ENCODE results near the gene DSTN. TPM values are rescaled to one million over a fixed set of nuclear protein-coding genes. Genes with fewer than 3 reads are reported as not detected.

The DSTN gene
- total RNA-seq, 1 experiment from 2014 or later = 560 TPM

DNA sequence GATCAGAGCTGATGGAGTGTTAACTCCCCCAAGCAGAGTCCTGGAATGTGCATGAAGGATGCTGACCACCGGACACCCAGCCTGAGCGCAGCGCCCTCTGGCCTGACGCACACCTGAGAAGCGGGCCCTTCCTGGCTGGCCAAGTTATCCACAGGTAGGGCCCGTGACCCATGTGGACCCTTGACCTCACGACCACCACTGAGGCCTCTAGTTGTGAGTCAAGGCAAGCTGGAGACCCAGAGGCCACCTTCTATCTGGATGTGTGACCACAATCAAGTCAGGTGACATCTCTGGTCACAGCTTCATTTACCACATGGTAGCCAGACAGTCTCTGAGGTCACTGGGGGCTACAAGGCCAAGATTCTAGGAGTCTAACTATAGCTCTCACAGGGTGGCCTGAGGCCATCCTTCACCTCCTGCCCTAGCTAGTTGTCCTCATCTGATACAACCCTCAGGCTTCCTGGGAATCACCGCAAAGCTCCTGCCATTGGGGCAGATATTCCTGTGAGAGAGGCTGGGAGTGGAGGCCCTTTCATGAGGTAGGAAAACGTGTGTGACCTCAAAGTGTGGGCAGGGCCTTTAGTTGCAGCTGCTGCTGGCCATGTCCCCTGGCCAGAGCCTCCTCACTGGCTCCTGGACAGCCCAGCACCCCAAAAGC lies 53.1 kb downstream of the DSTN start:
- DNase-seq (ENCODE audit: low spot score) = no peak

DNA sequence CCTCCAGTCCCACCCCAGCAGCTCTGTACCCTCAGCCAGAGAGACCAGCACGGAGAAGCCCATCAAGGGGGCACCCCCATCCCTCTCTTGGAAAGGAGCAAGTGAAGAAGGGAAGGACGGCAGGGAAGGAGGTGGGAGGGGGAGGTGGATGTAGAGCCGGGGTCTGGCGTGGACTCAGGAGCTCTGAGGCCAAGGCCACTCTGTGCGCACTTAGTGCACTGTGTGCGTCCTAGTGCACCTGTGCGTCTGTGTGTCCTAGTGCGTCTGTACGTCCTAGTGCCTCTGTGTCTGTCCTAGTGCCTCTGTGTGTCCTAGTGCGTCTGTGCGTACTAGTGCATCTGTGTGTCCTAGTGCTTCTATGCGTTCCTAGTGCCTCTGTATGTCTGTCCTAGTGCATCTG lies 54.2 kb downstream of the DSTN start:
- no peak for DNase-seq (ENCODE audit: low spot score)

DNA sequence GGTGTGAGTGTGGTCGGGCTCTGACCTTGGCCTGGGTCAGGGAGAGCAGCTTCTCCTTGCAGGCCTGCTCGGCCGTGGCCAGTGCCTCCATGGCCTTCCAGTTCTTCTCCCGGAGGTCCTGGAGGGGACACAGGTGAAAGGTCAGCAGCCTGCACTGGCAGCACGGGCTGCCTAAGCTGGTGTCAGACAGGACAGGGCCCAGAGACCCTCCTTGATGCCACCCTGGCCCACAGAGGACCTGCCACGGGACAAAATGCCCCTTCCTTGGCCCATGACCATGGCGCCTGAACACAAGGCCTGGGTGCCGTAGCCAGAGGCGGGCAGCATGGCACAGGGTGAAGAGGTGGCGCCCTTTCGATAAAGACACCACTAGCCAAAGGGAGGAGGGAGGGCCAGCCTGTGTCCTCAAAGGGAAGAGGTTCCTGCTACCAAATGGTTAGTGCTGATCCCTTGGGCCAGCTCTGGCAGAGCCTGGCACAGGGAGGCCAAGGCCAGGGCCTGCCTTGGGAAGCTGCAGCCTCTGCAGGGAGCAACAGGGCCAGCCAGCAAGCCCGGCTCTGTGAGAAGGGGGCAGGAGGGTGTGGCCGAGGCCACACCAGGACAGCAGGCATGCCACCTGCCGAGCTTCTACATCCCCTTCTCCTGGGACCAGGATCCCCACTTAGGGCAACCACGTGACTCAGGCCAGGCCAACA lies 54.8 kb downstream of the DSTN start:
- DNase-seq (ENCODE audit: low spot score) = no peak

DNA sequence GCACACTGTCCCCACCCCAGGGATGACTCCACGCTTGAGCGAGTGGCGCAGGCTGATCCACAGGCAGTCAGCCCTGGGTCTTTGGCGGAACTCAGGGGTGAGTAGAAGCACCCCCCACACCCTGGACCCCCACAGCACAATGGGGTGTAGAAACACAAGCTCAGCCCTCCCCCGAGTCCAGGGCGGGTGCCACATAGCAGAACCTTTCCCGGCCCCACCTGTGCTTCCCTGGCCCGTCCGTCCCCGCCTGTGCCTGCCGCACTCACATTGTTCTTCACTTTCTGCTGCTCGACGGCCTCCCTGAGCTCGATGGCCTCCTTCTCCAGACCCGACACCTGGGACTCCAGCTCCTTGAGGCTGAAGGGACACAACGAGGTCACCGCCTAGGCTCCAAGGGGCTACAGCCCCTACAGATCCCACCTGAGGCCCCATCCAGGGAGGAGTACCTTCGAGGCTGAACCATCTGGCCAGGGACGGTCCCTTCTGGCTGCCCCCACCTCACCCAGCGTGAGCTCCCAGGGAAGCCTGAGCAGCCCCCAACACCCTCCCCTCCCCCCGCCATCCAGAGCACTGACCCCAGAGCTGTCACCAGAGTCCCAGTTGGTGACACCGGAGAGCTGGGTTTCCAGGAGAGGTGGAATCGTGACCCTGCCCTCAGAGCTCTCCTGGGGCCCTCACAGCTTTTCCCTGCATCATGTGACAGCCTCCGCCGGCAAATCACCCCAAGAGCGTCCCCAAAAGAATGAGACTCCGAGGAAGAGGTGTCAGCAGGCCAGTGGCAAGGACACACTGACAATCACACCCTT lies 55.6 kb downstream of the DSTN start:
- no peak for DNase-seq (ENCODE audit: low spot score)

DNA sequence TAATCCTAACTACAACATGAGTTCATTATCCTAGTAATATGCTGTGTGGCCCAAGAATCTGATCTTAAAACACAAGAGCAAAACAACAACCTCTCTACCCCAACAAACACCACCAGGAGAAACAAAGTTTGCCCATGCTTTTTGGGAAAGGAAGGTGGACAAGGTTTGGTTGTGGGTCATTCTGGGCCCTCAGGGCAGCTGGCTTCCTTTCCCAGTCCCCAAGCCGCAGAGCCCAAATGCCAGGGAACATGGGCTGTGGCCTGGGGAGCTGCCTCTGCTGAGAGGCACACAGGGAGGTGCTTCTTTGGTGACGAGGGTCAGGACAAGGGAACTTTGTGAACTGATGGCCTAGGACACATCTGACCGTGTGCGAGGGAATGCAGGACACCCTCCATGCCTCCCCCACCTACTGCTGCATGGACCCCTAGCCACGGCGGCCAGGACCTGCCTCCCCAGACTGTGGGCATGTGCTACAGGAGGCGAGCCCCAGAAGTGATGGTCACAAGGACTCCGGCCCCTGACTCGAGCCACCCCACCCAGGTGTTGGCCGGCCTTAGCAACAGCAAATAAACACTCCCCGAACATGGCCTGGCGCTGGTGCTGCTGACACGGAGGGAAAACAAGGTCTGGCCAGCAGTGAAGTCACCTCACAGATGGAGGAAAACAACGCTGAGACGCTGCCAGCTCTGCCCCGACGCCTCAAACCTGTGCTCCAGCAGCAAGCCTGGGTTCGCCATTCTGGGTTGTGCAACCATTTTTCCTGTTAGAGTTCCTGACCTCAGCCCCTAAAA lies 56.5 kb downstream of the DSTN start:
- DNase-seq (ENCODE audit: low spot score) = no peak

DNA sequence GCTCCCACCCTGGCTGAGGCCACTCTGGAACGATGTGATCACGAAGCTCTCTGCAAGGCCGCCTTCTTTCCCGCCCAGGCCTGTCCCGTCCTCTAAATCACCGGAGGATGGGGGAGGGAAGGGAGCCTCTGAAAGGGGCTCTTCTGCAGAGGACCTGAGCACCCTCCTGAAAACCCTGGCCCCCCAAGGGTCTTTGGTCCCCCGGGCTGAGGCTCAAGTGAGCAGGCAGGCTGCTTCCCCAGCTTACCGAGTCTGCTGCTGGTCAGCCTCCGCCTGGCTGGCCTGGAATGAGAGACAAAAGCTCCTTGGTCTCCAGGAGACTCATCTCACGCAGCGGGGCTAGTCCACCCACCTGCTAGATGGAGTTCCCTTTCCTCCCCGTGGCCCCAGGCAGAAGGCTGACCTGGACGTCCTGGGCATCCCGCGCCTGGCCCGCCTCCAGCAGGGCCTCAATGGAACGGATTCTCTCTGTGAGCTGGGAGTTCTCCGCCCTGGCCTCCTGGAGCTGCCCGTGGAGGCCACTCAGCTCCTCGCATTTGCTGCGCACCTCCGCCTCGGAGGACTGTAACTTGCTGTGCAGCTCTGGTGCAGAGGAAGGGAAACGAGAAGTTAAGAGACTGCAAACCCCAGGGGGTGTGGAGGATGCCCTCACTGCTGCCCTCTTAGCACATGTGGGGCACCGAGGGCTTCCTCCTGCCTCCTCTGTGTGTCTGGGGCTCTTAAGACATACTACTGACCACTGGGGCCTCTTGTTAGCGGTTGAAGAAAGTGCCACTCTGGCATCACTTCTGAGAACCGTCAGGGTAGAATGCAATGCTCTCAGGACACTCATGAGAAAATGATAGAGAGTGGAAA lies 57.5 kb downstream of the DSTN start:
- no peak for DNase-seq (ENCODE audit: low spot score)

DNA sequence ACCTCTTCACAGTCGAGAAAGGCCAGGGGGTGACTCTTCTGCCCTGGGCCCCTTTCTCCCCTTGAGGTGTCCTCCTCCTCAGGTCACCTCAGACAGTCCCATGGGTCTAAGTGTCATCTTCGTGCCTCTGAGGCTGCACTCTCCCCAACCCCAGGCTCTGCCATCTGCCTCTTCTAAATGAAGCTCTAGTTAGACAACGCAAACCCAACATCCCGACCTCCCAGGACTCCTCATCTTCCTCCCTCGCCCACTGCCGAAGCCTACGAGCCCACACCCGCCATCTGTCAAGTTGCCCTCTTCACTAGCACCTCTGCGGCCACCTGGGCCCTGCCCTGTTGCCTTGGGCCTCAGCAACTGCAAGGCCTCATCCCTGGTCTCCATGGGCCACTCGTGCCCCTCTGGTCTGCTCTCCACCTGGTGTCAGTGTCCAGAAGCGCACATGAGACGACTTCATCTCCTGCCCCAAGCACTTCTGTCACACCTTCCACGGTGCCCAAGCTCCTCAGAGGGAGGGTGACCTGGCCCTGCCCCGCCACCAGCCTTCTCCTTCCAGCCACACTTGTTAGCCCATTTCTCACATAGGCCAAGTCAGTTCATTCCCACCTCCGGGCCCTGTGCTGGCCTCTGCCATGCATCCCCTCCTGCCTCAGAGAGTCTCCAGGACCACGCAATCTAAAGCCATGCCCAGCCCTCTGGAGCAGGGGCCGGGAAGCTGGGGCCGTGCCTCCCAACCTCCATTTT lies 58.4 kb downstream of the DSTN start:
- no peak for DNase-seq (ENCODE audit: low spot score)

DNA sequence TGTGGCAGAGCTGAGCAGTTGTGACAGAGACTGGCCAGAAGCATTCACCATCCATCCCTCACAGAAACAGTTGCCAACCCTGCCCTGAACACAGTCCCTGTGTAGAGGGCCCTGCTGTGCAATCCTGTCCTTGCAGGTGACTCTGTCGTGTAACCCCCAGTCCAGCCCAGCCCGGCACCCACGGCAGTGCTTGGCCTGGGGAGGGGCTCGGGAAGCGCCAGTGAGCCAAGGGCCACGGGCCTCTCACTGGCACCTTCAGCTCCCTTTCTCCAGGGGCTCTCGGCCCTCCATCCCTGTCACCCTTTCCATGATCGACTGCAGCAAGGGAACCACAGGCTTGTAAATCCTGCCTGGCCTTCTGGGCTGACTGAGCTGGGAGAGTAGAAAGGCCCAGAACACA lies 59.1 kb downstream of the DSTN start:
- DNase-seq (ENCODE audit: low spot score) = no peak

DNA sequence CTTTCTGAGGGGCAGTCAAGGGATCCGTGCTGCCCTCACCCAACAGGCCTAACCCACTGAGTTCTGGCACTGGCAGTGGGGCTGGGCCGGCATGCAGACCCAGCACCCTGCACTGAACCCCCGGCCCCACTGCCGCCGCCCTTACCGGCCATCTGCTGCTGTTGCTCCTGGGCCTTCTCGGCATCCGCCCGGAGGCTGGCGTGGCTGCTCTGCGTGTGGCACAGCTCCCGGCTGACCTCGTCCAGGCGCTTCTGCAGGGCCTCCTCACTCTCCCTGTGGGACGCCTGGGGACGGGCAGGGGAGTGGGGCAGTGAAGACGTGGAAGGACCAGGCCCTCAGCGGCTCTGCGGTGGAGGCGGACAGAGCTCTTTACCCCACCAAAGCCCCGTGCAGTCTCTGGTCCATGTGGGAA lies 59.8 kb downstream of the DSTN start:
- DNase-seq (ENCODE audit: low spot score) = no peak

DNA sequence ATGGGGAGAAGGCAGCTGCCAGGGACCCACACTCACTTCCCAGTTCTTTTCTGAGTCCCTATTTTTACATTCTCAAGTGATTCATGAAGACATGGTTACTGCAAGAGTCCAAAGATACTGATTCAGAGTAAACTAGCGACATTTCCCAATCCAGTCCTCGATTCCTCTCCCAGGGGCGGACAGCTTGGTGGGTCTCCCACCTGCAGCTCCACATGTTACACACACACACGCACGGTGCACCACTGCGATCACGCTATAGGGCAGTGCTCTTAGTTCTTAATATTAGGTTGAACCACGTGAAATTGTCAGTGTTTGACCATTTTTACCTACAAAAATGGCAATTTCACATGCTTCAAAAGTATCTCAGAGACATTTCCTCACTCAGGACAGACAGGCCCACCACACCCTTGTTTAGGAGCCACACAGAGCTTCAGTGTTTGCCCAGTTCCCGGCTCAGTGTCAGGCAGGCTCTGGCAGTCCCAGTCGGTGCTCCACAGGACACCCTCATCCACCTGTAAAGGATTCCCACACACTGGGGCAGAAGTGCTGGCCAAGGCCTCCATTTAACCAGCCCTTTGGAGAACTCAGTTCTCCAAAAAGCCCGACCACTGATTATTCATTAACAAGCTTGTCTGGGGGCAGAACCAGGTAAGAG lies 60.4 kb downstream of the DSTN start:
- no peak for DNase-seq (ENCODE audit: low spot score)

DNA sequence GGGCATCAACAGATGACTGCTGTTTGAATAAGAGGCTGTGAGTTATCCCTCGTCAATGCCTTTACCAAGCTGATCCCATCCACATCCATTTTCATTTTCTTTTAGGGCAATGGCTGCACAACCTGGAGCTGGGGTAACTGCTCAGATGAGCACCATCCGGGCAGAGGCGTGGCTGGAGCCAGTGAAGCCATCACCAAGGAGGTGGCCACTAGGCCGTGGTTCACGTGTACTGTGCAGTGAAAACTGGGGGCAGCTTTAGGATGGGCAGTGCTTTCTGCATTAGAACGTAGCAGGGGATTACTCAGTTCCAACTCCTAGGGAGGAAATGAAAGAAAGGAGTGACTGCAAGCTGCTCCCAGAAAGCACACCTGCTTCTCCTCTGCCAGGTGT lies 60.9 kb downstream of the DSTN start:
- no peak for DNase-seq (ENCODE audit: low spot score)

DNA sequence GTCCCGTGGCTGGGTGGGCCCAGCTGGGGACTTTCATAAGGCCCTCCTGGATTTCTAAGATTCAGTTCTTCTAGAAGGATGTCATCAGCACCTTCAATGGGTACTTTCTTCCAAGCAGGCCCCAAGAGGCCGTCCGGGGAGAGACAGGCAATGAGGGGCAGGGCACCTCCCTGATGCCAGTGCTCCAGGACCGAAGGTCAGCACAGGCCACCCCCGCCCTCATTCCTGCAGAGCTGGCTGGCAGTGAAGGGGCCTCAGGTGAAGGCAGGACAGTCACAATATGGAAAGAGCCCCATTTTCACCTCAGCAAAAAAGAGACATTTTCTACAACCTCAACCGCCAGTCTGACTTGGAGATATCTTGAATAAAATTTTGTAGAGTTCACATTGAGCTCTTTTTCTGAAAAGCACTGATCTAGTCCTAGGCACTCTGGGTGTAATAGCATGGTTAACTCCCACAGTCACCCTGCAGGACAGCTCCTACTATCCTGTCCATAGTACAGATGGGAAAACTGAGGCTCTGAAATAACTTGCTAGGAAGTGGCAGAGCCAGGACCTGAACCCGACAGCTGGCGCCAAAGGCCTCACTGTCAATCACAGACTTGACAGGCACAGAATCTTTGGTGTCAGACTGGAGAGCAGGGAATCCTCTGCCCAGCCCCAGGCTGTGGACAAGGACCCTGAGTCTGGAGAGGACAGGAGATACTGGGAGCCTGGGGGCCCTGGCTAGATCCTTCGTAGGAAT lies 61.9 kb downstream of the DSTN start:
- no peak for DNase-seq (ENCODE audit: low spot score)

DNA sequence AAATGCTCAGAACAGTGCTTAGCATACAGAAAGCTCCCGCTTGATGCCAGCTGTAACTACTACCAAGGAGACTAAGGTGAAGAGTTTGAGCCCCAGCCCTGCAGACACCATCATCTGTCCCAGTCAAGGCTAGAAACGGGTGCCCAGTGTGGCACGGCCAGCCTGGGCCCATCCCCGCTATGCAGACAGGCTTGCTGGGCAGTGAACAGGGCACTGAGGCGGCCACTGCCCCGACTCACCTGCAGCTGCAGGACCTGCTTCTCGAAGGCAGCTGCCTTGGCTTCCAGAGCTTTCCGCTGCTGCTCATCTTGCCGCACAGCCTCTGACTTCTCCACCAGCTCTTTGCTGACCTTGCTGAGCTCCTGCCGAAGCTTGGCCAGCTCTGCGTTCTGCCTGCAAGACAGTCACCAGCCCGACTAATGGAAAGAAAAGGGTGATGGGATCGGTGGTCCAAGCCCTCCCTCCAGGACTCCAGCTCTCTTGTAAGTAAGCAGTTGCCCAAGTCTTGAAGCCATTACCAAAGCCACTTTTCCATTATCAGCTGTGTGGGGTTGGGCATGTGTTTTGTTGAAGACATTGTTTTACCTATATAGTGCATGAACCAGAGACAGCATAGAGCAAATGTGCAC lies 63.5 kb downstream of the DSTN start:
- DNase-seq (ENCODE audit: low spot score) = no peak

DNA sequence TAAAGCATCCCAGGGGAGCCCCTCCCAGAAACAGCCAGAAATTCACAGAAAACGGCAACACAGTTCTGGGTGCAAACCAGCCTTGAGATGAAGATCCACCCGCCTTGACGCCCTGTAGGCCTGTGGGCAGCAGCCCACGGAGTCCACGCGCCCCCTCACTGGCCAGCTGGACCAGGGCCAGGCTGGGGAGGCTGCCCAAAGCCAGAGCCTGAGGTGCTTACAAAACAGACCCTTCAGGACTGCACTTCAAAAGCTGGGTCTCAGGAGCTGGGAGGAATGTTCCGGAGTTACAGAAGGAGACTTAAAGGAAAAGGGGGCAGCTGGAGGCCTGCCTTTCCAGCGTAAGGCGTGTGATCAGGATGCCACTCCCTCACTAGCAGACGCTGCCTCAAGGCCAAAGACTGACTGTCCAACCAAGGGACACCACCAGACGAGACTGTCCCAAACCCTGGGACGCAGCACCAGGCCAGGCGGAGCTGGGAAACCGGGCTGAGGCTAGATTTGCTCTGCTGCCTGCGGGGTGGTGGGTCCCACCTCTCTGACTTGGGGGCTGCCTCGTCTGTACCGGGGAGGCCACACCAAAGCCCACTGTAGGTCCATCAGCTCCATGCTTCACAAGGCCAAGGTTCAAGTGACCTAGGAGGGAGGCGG lies 64.1 kb downstream of the DSTN start:
- no peak for DNase-seq (ENCODE audit: low spot score)

DNA sequence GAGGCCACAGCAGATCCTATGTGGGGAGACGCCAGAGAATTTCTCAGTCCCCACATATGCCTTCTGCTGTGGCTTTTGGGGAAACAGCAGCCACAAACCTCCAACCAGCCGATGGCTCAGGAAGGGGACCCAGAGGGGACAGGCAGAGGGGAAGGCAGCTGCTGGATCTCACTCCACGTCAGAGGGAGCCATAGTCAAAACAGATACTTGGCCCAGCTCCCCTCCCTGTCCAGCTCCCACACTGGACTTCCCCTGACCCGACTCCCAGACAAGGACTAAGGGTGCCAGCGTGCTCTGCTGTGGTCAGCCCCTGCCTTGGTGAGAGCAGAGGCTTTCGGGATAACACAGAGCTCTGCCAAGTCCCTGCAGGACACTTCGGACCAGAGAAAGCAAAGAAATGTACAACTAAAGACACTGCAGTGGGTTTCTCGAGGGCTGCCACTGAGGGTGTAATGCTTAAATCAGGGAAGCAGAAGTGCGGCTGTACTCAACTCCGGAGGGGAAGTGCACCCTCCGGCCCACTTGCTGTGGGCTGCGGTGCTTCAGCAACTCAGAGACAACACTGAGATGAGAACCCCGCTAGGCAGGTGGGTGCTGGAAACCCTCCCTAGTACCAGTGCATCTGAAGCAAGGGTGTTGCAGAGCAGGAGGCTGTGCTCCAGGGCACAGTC lies 64.9 kb downstream of the DSTN start:
- no peak for DNase-seq (ENCODE audit: low spot score)

DNA sequence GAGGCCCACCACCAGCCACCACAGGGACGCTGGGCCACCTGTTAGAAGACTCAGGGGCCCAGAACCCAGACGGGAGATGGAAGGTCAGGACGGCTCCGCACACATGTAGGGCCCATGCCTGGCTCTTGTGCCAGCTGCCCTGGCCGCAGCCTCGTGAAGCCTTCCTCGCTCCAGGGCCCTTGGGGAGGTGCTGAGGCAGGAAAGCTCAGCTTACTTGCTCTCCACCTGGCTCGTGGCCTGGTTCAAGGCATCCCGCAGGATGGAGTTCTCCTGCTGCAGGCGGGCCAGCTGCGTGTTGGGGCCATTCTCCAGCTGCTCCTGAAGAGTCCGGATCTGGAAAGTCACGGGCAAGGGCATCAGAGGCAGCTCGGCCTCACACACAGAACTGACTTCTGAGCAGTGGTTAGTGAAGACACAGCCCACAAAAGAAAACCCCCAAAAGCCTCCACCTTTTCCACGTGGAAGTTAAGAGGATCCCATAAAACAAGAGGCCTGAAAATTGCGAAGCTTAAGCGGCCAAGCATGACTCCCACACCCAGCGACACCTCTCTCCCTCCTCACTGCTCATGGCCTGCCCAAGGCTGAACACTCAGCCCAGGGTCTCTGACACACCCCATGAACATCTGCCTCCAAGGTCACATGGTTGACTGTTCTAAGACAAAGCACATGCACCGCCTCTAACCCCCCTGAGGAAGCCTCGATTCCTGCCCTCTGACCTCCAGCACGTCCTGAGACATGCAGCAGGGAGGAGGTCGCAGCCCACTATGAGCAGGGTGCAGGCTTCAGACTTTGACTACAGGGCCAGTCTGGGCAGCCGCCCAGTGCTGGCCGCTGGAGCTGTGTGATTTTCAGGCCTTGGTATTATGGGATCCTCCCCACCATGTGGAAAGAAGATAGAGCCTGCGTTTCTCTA lies 65.7 kb downstream of the DSTN start:
- no peak for DNase-seq (ENCODE audit: low spot score)

All from A172 (cell line).